Hepatocyte (in vitro differentiated cells): ENCODE data around the gene CDH4. TPM values are rescaled to one million over a fixed set of nuclear protein-coding genes. Genes with fewer than 3 reads are reported as not detected.

Experiments
- DNase-seq: peaks from one replicate; pipeline ENCODE4 v3.0.0-alpha.2; 2016; ENCODE audit warnings: low spot score
- H2AFZ ChIP-seq: fragments of 200-600 bp; sonication (generic); 2 replicates; pipeline ENCODE4 v1.6.0; 2016; ENCODE audit warnings: antibody characterized with exemption, mild to moderate bottlenecking
- H3K27ac ChIP-seq: fragments of 200-600 bp; sonication (generic); 2 replicates; pipeline ENCODE4 v1.5.1; 2016; ENCODE audit warnings: mild to moderate bottlenecking
- H3K27me3 ChIP-seq: fragments of 200-600 bp; sonication (generic); 2 replicates; pipeline ENCODE4 v1.6.1; 2016
- H3K36me3 ChIP-seq: fragments of 200-600 bp; sonication (generic); replicated peaks from 2 replicates; pipeline ENCODE4 v1.5.1; 2016; ENCODE audit warnings: low read depth; ENCODE audit not compliant: insufficient read depth
- H3K4me1 ChIP-seq: fragments of 200-600 bp; sonication (generic); 2 replicates; pipeline ENCODE4 v1.5.1; 2016; ENCODE audit warnings: mild to moderate bottlenecking, moderate library complexity; ENCODE audit not compliant: insufficient read depth
- H3K4me2 ChIP-seq: fragments of 200-600 bp; sonication (generic); 2 replicates; pipeline ENCODE4 v1.6.0; 2016
- H3K4me3 ChIP-seq: fragments of 200-600 bp; sonication (generic); 2 replicates; pipeline ENCODE4 v1.5.1; 2016; ENCODE audit warnings: mild to moderate bottlenecking
- H3K79me2 ChIP-seq: fragments of 200-600 bp; sonication (generic); 2 replicates; pipeline ENCODE4 v1.6.0; 2017; ENCODE audit warnings: mild to moderate bottlenecking
- H3K9me2 ChIP-seq: fragments of 200-600 bp; sonication (generic); replicated peaks from 2 replicates; pipeline ENCODE4 v1.6.0; 2017; ENCODE audit warnings: mild to moderate bottlenecking; ENCODE audit not compliant: insufficient read depth
- H3K9me3 ChIP-seq: fragments of 200-600 bp; sonication (generic); 2 replicates; pipeline ENCODE4 v1.5.1; 2016; ENCODE audit warnings: low read depth, mild to moderate bottlenecking
- H4K20me1 ChIP-seq: fragments of 200-600 bp; sonication (generic); 2 replicates; pipeline ENCODE4 v1.6.0; 2016; ENCODE audit warnings: mild to moderate bottlenecking; ENCODE audit not compliant: insufficient read depth, poor library complexity, severe bottlenecking
- EZH2 ChIP-seq: fragments of 200-600 bp; sonication (generic); IDR thresholded peaks from 2 replicates; pipeline ENCODE4 v1.6.1; 2016; ENCODE audit warnings: antibody characterized with exemption, mild to moderate bottlenecking, borderline replicate concordance
- EZH2phosphoT487 ChIP-seq: fragments of 200-600 bp; sonication (generic); IDR thresholded peaks from one replicate; pipeline ENCODE4 v1.6.1; 2018; ENCODE audit warnings: antibody characterized with exemption, mild to moderate bottlenecking, low read depth, moderate library complexity; ENCODE audit not compliant: unreplicated experiment, severe bottlenecking
- WGBS: methylation state at CpG from one replicate; pipeline ENCODE4 v1.1.6; 2016; ENCODE audit warnings: low lambda C conversion rate; ENCODE audit errors: missing lambda C conversion rate; 5-methylcytosine and 5-hydroxymethylcytosine counted together
- polyA plus RNA-seq: library from polyadenylated mRNA; unstranded; fragments of >200 nt; fragmentation: Nextera tagmentation; extraction: Ambion mirVana; gene quantifications from 2 replicates; pipeline ENCODE4 v1.2.1, GENCODE V29; 2016
- total RNA-seq: library from RNA; depleted of rRNA; stranded (reverse); fragments of >200 nt; gene quantifications from 2 replicates; pipeline ENCODE4 v1.2.3, GENCODE V29; 2014
- TF ChIP-seq, protein P1 (sequence below): fragments of 200-600 bp; sonication (generic); IDR thresholded peaks from 2 replicates; pipeline ENCODE4 v1.5.1; 2016; ENCODE audit warnings: antibody characterized with exemption, mild to moderate bottlenecking; ENCODE audit not compliant: poor library complexity

CDH4 gene
- total and polyA plus RNA-seq, 2 experiments from 2014 or later = 0.53 to 0.73 TPM

DNA sequence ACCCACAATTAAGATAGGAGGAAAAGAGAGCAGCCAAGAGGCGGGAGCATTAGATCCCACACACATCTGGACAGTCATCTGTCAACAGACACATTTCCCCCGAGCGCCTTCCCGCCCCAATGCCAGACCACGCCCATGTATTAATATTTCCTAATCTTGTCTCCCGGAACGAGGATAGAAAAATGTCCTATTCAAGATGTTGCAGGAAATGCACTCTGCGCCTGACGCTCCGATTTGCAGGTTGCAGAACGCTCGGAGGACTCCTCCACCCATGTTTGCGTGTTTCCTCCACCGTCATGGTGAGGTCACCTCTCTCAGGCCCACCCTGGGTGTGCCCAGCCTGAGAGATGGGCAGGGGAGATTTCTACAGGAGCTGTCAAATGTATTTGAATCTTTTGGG is 598.4 kb downstream of the CDH4 start:
- Histone ChIP-seq H3K27me3 (no peaks in the 10 kb centered on the region), H3K4me1 (no peaks in the 10 kb centered on the region), H4K20me1 (no peaks in the 10 kb centered on the region), H3K79me2 (no peaks in the 10 kb centered on the region), H3K4me2 (no peak overlapping the region), H3K27ac (no peak overlapping the region), H3K9me2 (no peaks in the 10 kb centered on the region), H3K9me3 (no peaks in the 10 kb centered on the region), H2AFZ (no peak overlapping the region), H3K36me3 (no peaks in the 10 kb centered on the region), H3K4me3 (no peak overlapping the region)
- TF ChIP-seq, protein P1, sequence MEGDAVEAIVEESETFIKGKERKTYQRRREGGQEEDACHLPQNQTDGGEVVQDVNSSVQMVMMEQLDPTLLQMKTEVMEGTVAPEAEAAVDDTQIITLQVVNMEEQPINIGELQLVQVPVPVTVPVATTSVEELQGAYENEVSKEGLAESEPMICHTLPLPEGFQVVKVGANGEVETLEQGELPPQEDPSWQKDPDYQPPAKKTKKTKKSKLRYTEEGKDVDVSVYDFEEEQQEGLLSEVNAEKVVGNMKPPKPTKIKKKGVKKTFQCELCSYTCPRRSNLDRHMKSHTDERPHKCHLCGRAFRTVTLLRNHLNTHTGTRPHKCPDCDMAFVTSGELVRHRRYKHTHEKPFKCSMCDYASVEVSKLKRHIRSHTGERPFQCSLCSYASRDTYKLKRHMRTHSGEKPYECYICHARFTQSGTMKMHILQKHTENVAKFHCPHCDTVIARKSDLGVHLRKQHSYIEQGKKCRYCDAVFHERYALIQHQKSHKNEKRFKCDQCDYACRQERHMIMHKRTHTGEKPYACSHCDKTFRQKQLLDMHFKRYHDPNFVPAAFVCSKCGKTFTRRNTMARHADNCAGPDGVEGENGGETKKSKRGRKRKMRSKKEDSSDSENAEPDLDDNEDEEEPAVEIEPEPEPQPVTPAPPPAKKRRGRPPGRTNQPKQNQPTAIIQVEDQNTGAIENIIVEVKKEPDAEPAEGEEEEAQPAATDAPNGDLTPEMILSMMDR = no peak
- TF ChIP-seq EZH2phosphoT487 = no peak
- no peak for TF ChIP-seq EZH2
- no peak for DNase-seq
- WGBS = 86% methylated on average over 14 of the region's 14 CpGs

DNA sequence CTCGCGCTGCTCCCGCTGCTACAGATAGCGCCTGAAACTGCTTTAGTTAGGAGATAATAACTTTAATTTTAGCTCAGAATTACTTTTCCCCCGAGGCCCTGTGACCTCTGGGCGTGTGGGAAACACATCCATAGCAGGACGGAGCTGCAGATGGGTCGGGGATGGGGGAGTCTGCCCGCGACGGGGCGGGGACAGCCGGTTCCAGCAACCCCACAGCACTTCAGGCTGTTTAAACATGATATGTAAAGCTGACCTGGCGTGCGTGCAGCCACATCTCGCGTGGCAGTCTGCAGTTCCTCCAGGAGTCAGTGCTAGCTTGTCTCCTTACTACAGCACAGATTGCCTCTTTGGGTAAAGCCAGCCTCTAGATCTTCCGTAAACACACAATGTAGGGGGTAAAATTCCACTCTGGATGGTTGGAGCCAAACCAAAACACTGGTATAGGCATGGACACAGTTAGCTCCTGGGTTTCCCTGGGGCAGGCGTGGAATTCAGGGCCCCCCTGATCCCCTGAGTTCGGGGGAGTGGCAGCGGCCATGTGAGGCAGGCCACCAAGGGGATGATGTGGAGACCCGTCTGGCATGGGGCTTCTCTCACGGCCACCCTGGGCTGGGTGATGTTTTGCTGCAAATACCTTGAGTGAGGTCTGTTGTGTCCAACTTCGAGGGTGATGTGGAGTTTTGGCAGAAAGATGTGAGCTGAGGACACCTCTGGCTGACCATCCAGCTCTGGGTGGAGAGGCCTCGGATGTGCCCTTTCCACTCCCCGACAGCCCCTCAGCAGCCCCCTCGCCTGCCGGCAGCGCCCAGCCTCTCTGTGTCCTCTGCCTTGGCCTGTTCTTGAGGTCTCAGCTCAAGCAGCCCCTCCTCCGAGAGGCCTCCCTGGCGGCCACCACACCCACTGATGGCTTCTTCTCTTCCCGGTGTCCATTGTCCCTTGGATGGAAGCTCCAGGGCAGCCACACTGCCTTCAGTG is 599.2 kb downstream of the CDH4 start:
- no peak for TF ChIP-seq EZH2phosphoT487
- no peak for TF ChIP-seq EZH2
- Histone ChIP-seq H3K79me2 (no peaks in the 10 kb centered on the region), H3K9me2 (no peaks in the 10 kb centered on the region), H3K27me3 (no peaks in the 10 kb centered on the region), H4K20me1 (no peaks in the 10 kb centered on the region), H2AFZ (no peak overlapping the region), H3K4me3 (no peak overlapping the region), H3K4me2 (no peak overlapping the region), H3K9me3 (no peaks in the 10 kb centered on the region), H3K27ac (no peak overlapping the region), H3K4me1 (no peaks in the 10 kb centered on the region), H3K36me3 (no peaks in the 10 kb centered on the region)
- DNase-seq = no peak
- 81% methylated on average over 30 of the region's 32 CpGs for WGBS

DNA sequence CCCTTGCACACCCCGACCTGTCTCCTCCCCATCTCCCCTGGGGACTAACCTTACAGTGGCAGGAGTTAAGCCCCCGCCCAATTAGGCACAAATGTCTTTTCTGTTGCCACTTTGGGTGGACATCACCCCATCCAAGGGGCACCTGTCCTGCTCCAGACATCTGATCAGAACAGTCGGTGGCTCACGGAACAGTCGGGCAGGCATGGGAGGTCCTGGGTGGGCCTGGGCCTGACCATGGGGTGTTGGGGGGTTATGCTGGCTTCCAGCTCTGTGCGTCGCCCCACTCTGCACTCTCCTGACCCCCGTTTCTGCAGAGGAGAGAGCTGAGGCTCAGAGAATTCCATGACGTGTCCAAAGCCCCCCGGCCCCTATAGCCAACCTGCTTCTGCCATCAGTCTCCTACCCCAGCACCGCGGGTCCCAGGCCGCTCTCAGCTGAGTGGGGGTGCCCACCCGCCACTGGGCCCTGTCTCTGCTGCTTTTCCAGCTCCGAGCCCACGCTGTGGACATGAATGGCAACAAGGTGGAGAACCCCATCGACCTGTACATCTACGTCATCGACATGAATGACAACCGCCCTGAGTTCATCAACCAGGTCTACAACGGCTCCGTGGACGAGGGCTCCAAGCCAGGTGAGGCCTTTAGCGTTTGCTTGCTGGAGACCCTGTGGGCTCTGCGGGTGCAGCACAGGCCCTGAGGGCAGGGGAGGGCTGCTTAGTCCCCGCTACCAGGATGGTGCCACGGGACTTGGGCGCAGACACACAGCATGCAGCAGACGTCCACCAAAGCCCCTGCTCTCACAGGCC is 600.4 kb downstream of the CDH4 start:
- no peaks in the 10 kb centered on the region for H3K36me3 ChIP-seq
- no peaks in the 10 kb centered on the region for H3K4me1 ChIP-seq
- 95% methylated on average over 26 of the region's 29 CpGs for WGBS
- H2AFZ ChIP-seq = no peak overlapping the region
- no peaks in the 10 kb centered on the region for H3K79me2 ChIP-seq
- H3K4me3 ChIP-seq = no peak overlapping the region
- H3K9me2 ChIP-seq = no peaks in the 10 kb centered on the region
- DNase-seq = no peak
- no peak overlapping the region for H3K27ac ChIP-seq
- TF ChIP-seq, protein P1 = no peak
- TF ChIP-seq EZH2 = no peak
- no peak for TF ChIP-seq EZH2phosphoT487
- no peaks in the 10 kb centered on the region for H3K9me3 ChIP-seq
- H3K27me3 ChIP-seq = no peaks in the 10 kb centered on the region
- no peak overlapping the region for H3K4me2 ChIP-seq
- no peaks in the 10 kb centered on the region for H4K20me1 ChIP-seq
